Endothelial cell (in vitro differentiated cells): ENCODE results near the gene SLA2. TPM values are rescaled to one million over a fixed set of nuclear protein-coding genes. Genes with fewer than 3 reads are reported as not detected.

Experiments
- DNase-seq: peaks from one replicate; pipeline ENCODE4 v3.0.0; 2021; ENCODE audit warnings: low spot score
- H3K27ac Mint-ChIP-seq: one replicate; pipeline ENCODE4 v1.8.0; 2021; ENCODE audit warnings: mixed read lengths, inconsistent platforms; ENCODE audit not compliant: unreplicated experiment
- H3K27me3 Mint-ChIP-seq: one replicate; pipeline ENCODE4 v1.8.0; 2021; ENCODE audit warnings: mild to moderate bottlenecking, moderate library complexity, mixed read lengths, inconsistent platforms; ENCODE audit not compliant: unreplicated experiment
- H3K36me3 Mint-ChIP-seq: one replicate; pipeline ENCODE4 v1.8.0; 2021; ENCODE audit warnings: mild to moderate bottlenecking, low read depth, mixed read lengths, inconsistent platforms; ENCODE audit not compliant: unreplicated experiment
- H3K4me1 Mint-ChIP-seq: one replicate; pipeline ENCODE4 v1.8.0; 2021; ENCODE audit warnings: mild to moderate bottlenecking, mixed read lengths, inconsistent platforms; ENCODE audit not compliant: unreplicated experiment
- H3K4me3 Mint-ChIP-seq: one replicate; pipeline ENCODE4 v1.8.0; 2021; ENCODE audit warnings: mild to moderate bottlenecking, mixed read lengths, inconsistent platforms; ENCODE audit not compliant: unreplicated experiment
- H3K9me3 Mint-ChIP-seq: one replicate; pipeline ENCODE4 v1.8.0; 2021; ENCODE audit warnings: mixed read lengths, inconsistent platforms; ENCODE audit not compliant: unreplicated experiment
- total RNA-seq: library from RNA; stranded (reverse); fragmentation: NEBNext Ultra II Directional; extraction: Animal tissue kit (Norgen Biotek cat#: 25700); gene quantifications from one replicate; pipeline ENCODE4 v1.2.1, GENCODE V29; 2021; ENCODE audit not compliant: unreplicated experiment
- TF ChIP-seq, protein P1 (sequence below): fragments of 200-600 bp; sonication (generic); IDR thresholded peaks from one replicate; pipeline ENCODE4 v1.5.0; 2021; ENCODE audit warnings: antibody characterized with exemption; ENCODE audit not compliant: unreplicated experiment

Gene SLA2
- total RNA-seq, 1 donor from 2014 or later = not detected

DNA sequence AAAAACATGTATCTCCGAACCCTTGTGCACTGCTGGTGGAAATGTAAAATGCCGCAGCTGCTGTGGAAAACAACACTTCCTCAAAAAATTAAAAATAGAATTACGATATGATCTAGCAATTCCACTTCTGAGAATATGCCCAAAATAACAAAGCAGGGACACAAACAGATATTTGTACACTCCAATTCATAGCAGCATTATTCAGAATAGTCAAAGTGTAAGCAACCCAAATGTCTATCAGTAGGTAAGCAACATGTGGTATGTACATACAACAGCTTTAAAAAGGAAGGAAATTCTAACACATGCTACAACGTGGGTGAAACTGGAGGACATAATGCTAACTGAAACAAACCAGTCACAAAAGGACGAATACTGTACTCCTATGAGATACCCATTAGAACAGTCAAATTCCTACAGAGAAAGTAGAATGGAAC, 46.1 kb downstream of the SLA2 start:
- H3K4me1 Mint-ChIP-seq = peaks cover 4% of the 10 kb centered on the region
- H3K27ac Mint-ChIP-seq = no peak overlapping the region
- no peaks in the 10 kb centered on the region for H3K9me3 Mint-ChIP-seq
- no peaks in the 10 kb centered on the region for H3K36me3 Mint-ChIP-seq
- H3K27me3 Mint-ChIP-seq = peaks cover 6% of the 10 kb centered on the region
- no peak for DNase-seq
- no peak overlapping the region for H3K4me3 Mint-ChIP-seq
- TF ChIP-seq, protein P1, sequence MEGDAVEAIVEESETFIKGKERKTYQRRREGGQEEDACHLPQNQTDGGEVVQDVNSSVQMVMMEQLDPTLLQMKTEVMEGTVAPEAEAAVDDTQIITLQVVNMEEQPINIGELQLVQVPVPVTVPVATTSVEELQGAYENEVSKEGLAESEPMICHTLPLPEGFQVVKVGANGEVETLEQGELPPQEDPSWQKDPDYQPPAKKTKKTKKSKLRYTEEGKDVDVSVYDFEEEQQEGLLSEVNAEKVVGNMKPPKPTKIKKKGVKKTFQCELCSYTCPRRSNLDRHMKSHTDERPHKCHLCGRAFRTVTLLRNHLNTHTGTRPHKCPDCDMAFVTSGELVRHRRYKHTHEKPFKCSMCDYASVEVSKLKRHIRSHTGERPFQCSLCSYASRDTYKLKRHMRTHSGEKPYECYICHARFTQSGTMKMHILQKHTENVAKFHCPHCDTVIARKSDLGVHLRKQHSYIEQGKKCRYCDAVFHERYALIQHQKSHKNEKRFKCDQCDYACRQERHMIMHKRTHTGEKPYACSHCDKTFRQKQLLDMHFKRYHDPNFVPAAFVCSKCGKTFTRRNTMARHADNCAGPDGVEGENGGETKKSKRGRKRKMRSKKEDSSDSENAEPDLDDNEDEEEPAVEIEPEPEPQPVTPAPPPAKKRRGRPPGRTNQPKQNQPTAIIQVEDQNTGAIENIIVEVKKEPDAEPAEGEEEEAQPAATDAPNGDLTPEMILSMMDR = no peak

GRCh38 chr20:36593347-36593929, 52.6 kb downstream of the SLA2 start:
- Mint-ChIP-seq H3K27me3 (peaks cover 3% of the 10 kb centered on the region), H3K9me3 (no peaks in the 10 kb centered on the region), H3K4me1 (peaks cover 16% of the 10 kb centered on the region), H3K4me3 (no peak overlapping the region), H3K27ac (peak overlapping the region; percentile 38), H3K36me3 (peaks cover 17% of the 10 kb centered on the region)
- no peak for DNase-seq
- TF ChIP-seq, protein P1 = no peak

DNA sequence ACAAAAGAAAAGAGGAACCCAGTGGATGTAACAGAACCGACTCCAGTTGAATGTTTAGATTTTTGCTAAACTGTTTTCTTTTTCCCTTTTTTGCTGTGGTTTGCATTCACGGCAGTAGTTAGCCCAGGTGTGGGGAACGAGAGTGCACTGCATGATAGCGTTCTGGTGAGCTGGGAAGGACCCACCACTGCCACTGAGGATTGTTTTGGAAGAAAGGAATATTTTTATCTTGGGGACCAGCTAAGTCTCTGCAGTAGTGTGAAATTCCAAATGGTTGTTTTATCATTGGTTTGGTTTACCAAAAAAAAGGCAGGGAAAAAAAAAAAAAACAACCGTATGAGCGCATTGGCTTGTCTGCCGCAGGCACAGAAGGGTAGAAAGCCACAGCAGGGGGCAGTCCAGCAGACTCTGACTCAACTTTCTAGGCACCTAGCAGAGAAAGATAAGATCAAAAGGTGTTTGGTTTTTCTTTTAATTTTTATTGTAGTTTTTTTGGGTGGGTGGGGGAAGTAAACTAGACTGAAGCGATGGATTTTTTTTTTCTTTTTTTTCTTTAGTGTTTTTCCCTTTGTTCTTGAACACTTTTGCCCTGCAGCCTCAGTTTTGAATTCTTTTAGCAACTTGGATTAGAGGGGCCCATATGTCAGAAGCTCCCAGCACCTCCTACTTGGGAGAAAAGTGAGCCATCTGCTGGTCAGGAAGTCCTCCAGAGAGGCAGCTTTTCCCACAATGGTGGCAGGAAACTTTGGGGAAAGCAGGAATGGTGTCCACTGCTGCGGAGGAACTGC, 53.9 kb downstream of the SLA2 start:
- H3K9me3 Mint-ChIP-seq = no peaks in the 10 kb centered on the region
- peak overlapping the region; percentile 38 for H3K27ac Mint-ChIP-seq
- TF ChIP-seq, protein P1 = no peak
- peaks cover 22% of the 10 kb centered on the region for H3K36me3 Mint-ChIP-seq
- H3K4me3 Mint-ChIP-seq = peak overlapping the region; percentile 59
- peaks cover 15% of the 10 kb centered on the region for H3K4me1 Mint-ChIP-seq
- peaks cover 1% of the 10 kb centered on the region for H3K27me3 Mint-ChIP-seq
- DNase-seq = peak; percentile 43

DNA sequence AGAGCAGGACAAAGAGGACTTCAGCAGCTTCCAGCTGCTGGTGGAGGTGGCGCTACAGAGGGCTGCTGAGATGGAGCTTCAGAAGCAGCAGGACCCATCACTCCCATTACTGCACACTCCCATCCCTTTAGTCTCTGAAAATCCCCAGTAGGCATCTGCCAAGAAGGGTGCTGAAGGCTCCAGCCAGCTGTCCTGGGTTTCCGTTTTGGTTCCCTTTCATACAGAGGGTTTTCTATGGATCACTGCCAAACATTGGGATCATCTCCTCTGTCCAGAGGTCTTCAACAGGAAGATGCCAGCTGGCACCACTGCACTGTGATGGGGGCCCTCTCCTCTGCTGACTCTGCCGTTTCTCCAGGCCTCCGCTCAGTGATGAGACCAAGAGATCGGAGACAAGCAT, 54.7 kb downstream of the SLA2 start:
- Mint-ChIP-seq H3K4me3 (peak overlapping the region; percentile 42), H3K27me3 (peaks cover 1% of the 10 kb centered on the region), H3K27ac (peak overlapping the region; percentile 30), H3K9me3 (no peaks in the 10 kb centered on the region), H3K36me3 (peaks cover 22% of the 10 kb centered on the region), H3K4me1 (peaks cover 15% of the 10 kb centered on the region)
- DNase-seq = no peak
- TF ChIP-seq, protein P1 = no peak
